Germinal center (tissue), 1 donor: ENCODE results near the gene ATF4.
A peak's percentile ranks its signal among the peaks of the same experiment; 100 is the strongest.

Experiments
- DNase-seq: peaks from one replicate; pipeline ENCODE4 v3.0.0; 2012; ENCODE audit warnings: mixed read lengths, low spot score

ATF4 gene

GRCh38 chr22:39558950-39559349, 38.6 kb downstream of the ATF4 start:
- DNase-seq = no peak

GRCh38 chr22:39559456-39560105, 39.2 kb downstream of the ATF4 start:
- DNase-seq = no peak

- no peak for DNase-seq
These were observed 39.8 kb downstream of the ATF4 start for GRCh38 chr22:39560127-39560526.

GRCh38 chr22:39562839-39563489, 42.6 kb downstream of the ATF4 start:
- no peak for DNase-seq

- DNase-seq = no peak
These were observed 43.4 kb downstream of the ATF4 start for GRCh38 chr22:39563571-39564428.

- no peak for DNase-seq
These were observed 45.1 kb downstream of the ATF4 start for GRCh38 chr22:39565414-39565944.

- peak; percentile 32 for DNase-seq
These were observed 47.0 kb downstream of the ATF4 start for GRCh38 chr22:39567135-39567946.

- DNase-seq = no peak
These were observed 48.1 kb downstream of the ATF4 start for GRCh38 chr22:39568278-39568981.

GRCh38 chr22:39569066-39569465, 48.7 kb downstream of the ATF4 start:
- DNase-seq = no peak

GRCh38 chr22:39570226-39570625, 49.9 kb downstream of the ATF4 start:
- no peak for DNase-seq

GRCh38 chr22:39570665-39571064, 50.3 kb downstream of the ATF4 start, which contains the start of gene CACNA1I:
Gene CACNA1I, plus strand, starts transcription at chr22:39570753. Its CDS starts 0 bp downstream, at chr22:39570753.
- DNase-seq = no peak

- DNase-seq = no peak
These were observed 51.2 kb downstream of the ATF4 start for GRCh38 chr22:39571538-39571937.
